SK-N-SH (cell line): Measurements from ENCODE around the gene SPAG5. TPM values are rescaled to one million over a fixed set of nuclear protein-coding genes. Genes with fewer than 3 reads are reported as not detected.

ENCODE experiments used
- CTCF ChIA-PET: fragments of 300-600, 350-600 bp; formaldehyde crosslinking; extraction: SDS; loops from one replicate; lab custom pipeline; 2021; lab: Yijun Ruan, JAX
- POLR2A ChIA-PET: fragments of 350-600 bp; sonication (Branson Sonifier 250); formaldehyde crosslinking; extraction: SDS; loops from one replicate; lab custom pipeline; 2020; ENCODE audit warnings: antibody characterized with exemption, inconsistent platforms; lab: Yijun Ruan, JAX
- DNase-seq: peaks from one replicate; pipeline ENCODE4 v3.0.0; 2012
- H2AFZ ChIP-seq: fragments of 200-600 bp; sonication (generic); 2 replicates; pipeline ENCODE4 v1.8.1; 2016; ENCODE audit warnings: antibody characterized with exemption, mild to moderate bottlenecking, low read depth
- H3F3A ChIP-seq: fragments of 200-600 bp; sonication (generic); replicated peaks from 2 replicates; pipeline ENCODE3; 2016; ENCODE audit warnings: antibody characterized with exemption, mild to moderate bottlenecking; ENCODE audit not compliant: insufficient read depth
- H3K27ac ChIP-seq, 2 experiments: fragments of 200-500 bp in 1 of 2; fragments of 200-600 bp in 1 of 2; sonication (Bioruptor generic) in 1 of 2; sonication (generic), shearing (Covaris generic) in 1 of 2; 2 replicates each; pipeline versions ENCODE4 v1.5.1 to v1.6.1; 2014 to 2016; ENCODE audit warnings: low read depth in 2 of 2, inconsistent platforms in 1 of 2, low read length in 1 of 2, mild to moderate bottlenecking in 1 of 2, mixed read lengths in 1 of 2
- H3K27me3 ChIP-seq: fragments of 200-600 bp; sonication (generic), shearing (Covaris generic); 2 replicates; pipeline ENCODE4 v1.6.1; 2016; ENCODE audit warnings: mixed run types; ENCODE audit not compliant: insufficient read depth
- H3K36me3 ChIP-seq, 2 experiments: fragments of 200-500 bp in 1 of 2; fragments of 200-600 bp in 1 of 2; sonication (Bioruptor generic) in 1 of 2; sonication (generic) in 1 of 2; replicated peaks in 1 of 2; 2 replicates each; pipeline versions ENCODE3 to v1.5.1; 2014 to 2016; ENCODE audit warnings: low read length in 1 of 2, mild to moderate bottlenecking in 1 of 2; ENCODE audit not compliant: insufficient read depth in 2 of 2, control insufficient read depth in 1 of 2
- H3K4me1 ChIP-seq, 2 experiments: fragments of 200-500 bp in 1 of 2; fragments of 200-600 bp in 1 of 2; sonication (Bioruptor generic) in 1 of 2; sonication (generic), shearing (Covaris generic) in 1 of 2; 2 replicates each; pipeline versions ENCODE4 v1.5.1 to v1.6.1; 2014 to 2016; ENCODE audit warnings: low read depth in 1 of 2, low read length in 1 of 2, mixed run types in 1 of 2; ENCODE audit not compliant: insufficient read depth in 2 of 2, control insufficient read depth in 1 of 2
- H3K4me2 ChIP-seq: fragments of 200-600 bp; sonication (generic), shearing (Covaris generic); 2 replicates; pipeline ENCODE4 v1.6.1; 2017; ENCODE audit warnings: mixed run types
- H3K4me3 ChIP-seq, 2 experiments: fragments of 200-500 bp in 1 of 2; fragments of 200-600 bp in 1 of 2; sonication (Bioruptor generic) in 1 of 2; sonication (generic), shearing (Covaris generic) in 1 of 2; 2 replicates each; pipeline versions ENCODE4 v1.5.1 to v1.8.1; 2014 to 2016; ENCODE audit warnings: low read depth in 2 of 2, inconsistent platforms in 1 of 2, low read length in 1 of 2, mild to moderate bottlenecking in 1 of 2, mixed read lengths in 1 of 2, moderate library complexity in 1 of 2
- H3K79me2 ChIP-seq: fragments of 200-600 bp; sonication (generic); 2 replicates; pipeline ENCODE4 v1.8.1; 2017; ENCODE audit warnings: mild to moderate bottlenecking; ENCODE audit not compliant: insufficient read depth
- H3K9ac ChIP-seq: fragments of 200-600 bp; sonication (generic); 2 replicates; pipeline ENCODE4 v1.6.1; 2017; ENCODE audit warnings: mixed run types
- H3K9me2 ChIP-seq: fragments of 200-600 bp; sonication (generic); 2 replicates; pipeline ENCODE4 v1.6.1; 2017; ENCODE audit warnings: mixed run types
- H3K9me3 ChIP-seq: fragments of 200-600 bp; sonication (generic); 2 replicates; pipeline ENCODE4 v1.6.1; 2017; ENCODE audit warnings: mixed run types, mild to moderate bottlenecking, moderate library complexity
- H4K20me1 ChIP-seq: fragments of 200-600 bp; sonication (generic); 2 replicates; pipeline ENCODE4 v1.6.1; 2017; ENCODE audit warnings: mild to moderate bottlenecking, mixed run types; ENCODE audit not compliant: insufficient read depth
- EZH2phosphoT487 ChIP-seq: fragments of 200-600 bp; sonication (generic); IDR thresholded peaks from 2 replicates; pipeline ENCODE4 v1.6.1; 2017; ENCODE audit warnings: low read depth, mixed run types, mild to moderate bottlenecking, antibody characterized with exemption, moderate library complexity, borderline replicate concordance
- NFIC ChIP-seq: IDR thresholded peaks from 2 replicates; pipeline ENCODE4 v1.4.0; 2012; ENCODE audit warnings: borderline replicate concordance
- POLR2AphosphoS5 ChIP-seq: IDR thresholded peaks from 2 replicates; pipeline ENCODE4 v1.6.1; 2012; ENCODE audit warnings: low read depth, low read length
- WGBS: methylation state at CpG from one replicate; pipeline ENCODE4 v1.1.6; 2017; ENCODE audit warnings: low lambda C conversion rate; 5-methylcytosine and 5-hydroxymethylcytosine counted together
- polyA plus RNA-seq, 3 experiments: library from polyadenylated mRNA; depleted of rRNA; stranded (reverse); fragments of >200 nt; gene quantifications; 2 replicates each; pipeline ENCODE4 v1.2.3, GENCODE V29; 2012
- TF ChIP-seq, protein P1 (sequence below): fragments of 150-350 bp; IDR thresholded peaks from 2 replicates; pipeline ENCODE4 v1.6.1; 2017; ENCODE audit warnings: antibody characterized with exemption, low read length, low read depth, borderline replicate concordance

Gene SPAG5
- polyA plus RNA-seq, 1 of the 3 experiments (the other 2 are of a cell fraction), result 36.5 TPM

DNA sequence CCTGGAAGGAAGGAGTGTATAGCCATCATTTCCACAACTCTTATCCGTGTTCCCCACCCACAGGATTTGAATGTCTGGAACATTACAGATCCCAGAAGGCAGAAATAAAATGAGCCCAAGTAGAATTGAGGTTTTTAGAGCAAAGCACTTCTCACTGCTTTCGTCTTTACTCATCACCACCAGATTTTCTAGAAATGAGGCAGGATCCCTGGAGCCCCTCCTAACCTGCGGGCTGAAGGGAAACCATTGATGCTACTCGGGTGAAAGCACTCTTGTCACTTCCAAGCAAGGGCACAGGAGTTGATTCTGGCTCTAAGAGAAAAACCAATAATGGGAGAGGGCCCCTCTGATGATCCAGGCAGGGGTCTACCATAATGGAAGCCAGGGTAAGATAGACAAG, 19.3 kb downstream of the SPAG5 start:
- ChIA-PET CTCF (interaction anchor here (0.9 kb wide), 1 partner anchor 9 kb away, joined by 4 read pairs; no protein-coding TSS in a partner anchor), POLR2A (no interaction called here)
- Histone ChIP-seq H2AFZ (no peak overlapping the region), H3K36me3 (peaks cover 28 to 65% of the 10 kb centered on the region in 2 experiments), H3K4me2 (no peak overlapping the region), H3K27me3 (no peaks in the 10 kb centered on the region), H3K9ac (no peak overlapping the region), H3K4me1 (peaks cover 0 to 22% of the 10 kb centered on the region in 2 experiments; a peak in 2 of 4 replicates), H3F3A (peaks cover 19% of the 10 kb centered on the region), H3K27ac (no peak overlapping the region), H3K9me3 (no peaks in the 10 kb centered on the region), H3K9me2 (no peaks in the 10 kb centered on the region), H3K4me3 (no peak overlapping the region), H4K20me1 (no peaks in the 10 kb centered on the region), H3K79me2 (no peaks in the 10 kb centered on the region)
- 91% methylated on average over 4 of the region's 4 CpGs for WGBS
- TF ChIP-seq POLR2AphosphoS5, result no peak
- no peak for DNase-seq

DNA sequence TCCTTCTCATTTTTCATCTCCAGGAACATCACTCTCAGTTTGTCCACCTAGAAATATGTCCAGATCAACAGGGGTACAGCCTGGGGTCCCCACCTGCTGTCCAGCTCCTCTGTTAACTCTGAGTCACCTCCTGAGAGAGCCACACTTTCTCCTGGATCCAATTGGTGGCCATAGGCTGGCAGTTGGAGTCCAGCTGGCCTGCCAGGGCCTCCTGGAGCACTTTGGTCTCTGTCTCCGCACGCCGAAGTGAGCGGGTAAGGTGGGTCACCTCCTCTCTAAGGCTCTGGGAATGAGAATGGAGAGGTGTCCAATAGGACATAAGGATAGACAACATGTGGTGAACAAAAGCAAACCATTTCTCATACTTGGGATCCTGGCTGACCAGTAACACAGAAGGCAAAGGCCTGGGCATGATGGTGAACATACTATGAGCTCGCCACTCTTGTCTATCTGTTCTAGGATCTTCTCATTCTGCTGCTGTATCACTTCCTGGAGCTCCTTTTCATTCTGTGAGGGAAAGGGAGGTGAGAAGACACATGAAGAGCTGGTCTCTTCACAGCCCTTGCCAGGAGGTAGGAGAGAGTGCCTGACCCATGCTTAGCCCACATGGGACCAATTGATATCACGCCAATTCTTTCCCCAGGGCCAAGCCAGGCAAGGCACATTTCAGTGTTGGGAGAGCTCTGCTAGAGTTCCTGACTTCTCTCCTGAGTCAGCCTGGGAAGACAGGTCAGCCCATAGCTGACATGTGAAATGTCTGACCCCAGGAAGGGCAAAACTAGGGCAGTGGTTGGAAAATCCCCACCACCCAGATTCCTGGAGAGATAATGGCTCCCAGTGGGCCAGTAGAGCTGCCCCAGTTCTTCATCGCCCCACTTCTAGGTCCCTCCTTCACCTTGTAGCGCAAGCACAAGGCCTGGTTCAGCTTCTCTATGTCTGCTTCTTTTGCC, 20.3 kb downstream of the SPAG5 start:
- peaks cover 0 to 27% of the 10 kb centered on the region in 2 experiments; a peak in 2 of 4 replicates for H3K4me1 ChIP-seq
- H3K9ac ChIP-seq, result no peak overlapping the region
- H3K36me3 ChIP-seq, result peaks cover 26 to 55% of the 10 kb centered on the region in 2 experiments
- DNase-seq, result no peak
- H3K27ac ChIP-seq, result no peak overlapping the region
- H4K20me1 ChIP-seq, result no peaks in the 10 kb centered on the region
- no peak overlapping the region for H2AFZ ChIP-seq
- ChIA-PET CTCF (interaction anchor here (0.9 to 1.6 kb wide), 3 partner anchors 8 to 34 kb away, joined by 3 to 4 read pairs (median 3); no protein-coding TSS in a partner anchor), POLR2A (no interaction called here)
- no peaks in the 10 kb centered on the region for H3K27me3 ChIP-seq
- H3K9me2 ChIP-seq, result no peaks in the 10 kb centered on the region
- H3K9me3 ChIP-seq, result no peaks in the 10 kb centered on the region
- no peak overlapping the region for H3K4me3 ChIP-seq
- peaks cover 19% of the 10 kb centered on the region for H3F3A ChIP-seq
- TF ChIP-seq, protein P1, sequence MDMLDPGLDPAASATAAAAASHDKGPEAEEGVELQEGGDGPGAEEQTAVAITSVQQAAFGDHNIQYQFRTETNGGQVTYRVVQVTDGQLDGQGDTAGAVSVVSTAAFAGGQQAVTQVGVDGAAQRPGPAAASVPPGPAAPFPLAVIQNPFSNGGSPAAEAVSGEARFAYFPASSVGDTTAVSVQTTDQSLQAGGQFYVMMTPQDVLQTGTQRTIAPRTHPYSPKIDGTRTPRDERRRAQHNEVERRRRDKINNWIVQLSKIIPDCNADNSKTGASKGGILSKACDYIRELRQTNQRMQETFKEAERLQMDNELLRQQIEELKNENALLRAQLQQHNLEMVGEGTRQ, result no peak
- H3K79me2 ChIP-seq, result no peaks in the 10 kb centered on the region
- 94% methylated on average over 8 of the region's 8 CpGs for WGBS
- H3K4me2 ChIP-seq, result no peak overlapping the region

DNA sequence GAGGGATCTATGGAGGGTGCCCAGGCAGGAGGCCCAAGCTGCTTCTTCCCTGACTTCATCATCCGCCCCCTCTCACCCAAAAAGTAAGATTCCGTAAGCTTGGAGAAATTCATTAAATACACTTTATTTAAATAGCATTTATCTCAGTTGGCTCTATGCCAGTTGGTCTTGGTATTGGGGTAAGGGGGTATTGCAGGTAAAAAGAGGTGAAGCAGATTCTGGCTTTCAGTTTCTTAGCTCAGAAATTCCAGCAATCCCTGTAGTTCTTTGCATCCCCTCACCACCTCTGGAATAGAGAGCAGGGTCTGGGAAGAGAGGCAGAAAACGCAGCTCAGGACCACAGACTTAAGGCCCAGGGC, 21.4 kb downstream of the SPAG5 start:
- ChIA-PET POLR2A (interaction anchor here (1.1 kb wide), 1 partner anchor 13 kb away, joined by 3 read pairs; no protein-coding TSS in a partner anchor), CTCF (interaction anchor here (1.1 to 1.6 kb wide), 4 partner anchors 16 to 36 kb away, joined by 3 to 5 read pairs (median 4); no protein-coding TSS in a partner anchor)
- Histone ChIP-seq H3K4me3 (no peak overlapping the region), H2AFZ (no peak overlapping the region), H3F3A (peaks cover 19% of the 10 kb centered on the region), H3K4me1 (peaks cover 0 to 31% of the 10 kb centered on the region in 2 experiments; a peak in 2 of 4 replicates), H3K9ac (no peak overlapping the region), H3K9me3 (no peaks in the 10 kb centered on the region), H3K27ac (peak overlapping the region in 1 of 2 experiments; percentile 77; a peak in 2 of 4 replicates), H3K36me3 (peaks cover 15 to 46% of the 10 kb centered on the region in 2 experiments), H3K79me2 (no peaks in the 10 kb centered on the region), H3K27me3 (no peaks in the 10 kb centered on the region), H3K4me2 (no peak overlapping the region), H4K20me1 (no peaks in the 10 kb centered on the region), H3K9me2 (no peaks in the 10 kb centered on the region)
- DNase-seq, result no peak
- WGBS, result 100% methylated on average over 3 of the region's 3 CpGs
- TF ChIP-seq NFIC (0 out of 2 replicates have a peak, but pooled peaks have one; percentile 6), EZH2phosphoT487 (no peak)
